GM19351 (cell line): Measurements from ENCODE around the gene HFE.
"Not testable (repeated sequence)": the region's sequence is repeated elsewhere in the genome, so short reads cannot be mapped to it uniquely, and the experiment has no call there.

Experiments used
- ATAC-seq: cut with Tn5 transposase; IDR thresholded peaks from one replicate; pipeline ENCODE4 v1.9.1; 2021; ENCODE audit warnings: mild to moderate bottlenecking, moderate library complexity; ENCODE audit not compliant: unreplicated experiment

Gene HFE

GRCh38 chr6:26058477-26059033 lies 28.7 kb upstream of the HFE start:
- not testable (repeated sequence) for ATAC-seq

- no peak for ATAC-seq
Measured at GRCh38 chr6:26059941-26060340, 27.3 kb upstream of the HFE start.

- ATAC-seq, result no peak
Measured at GRCh38 chr6:26064619-26065257, 22.5 kb upstream of the HFE start.

GRCh38 chr6:26065952-26066380 lies 21.3 kb upstream of the HFE start:
- ATAC-seq, result peak; percentile 82

GRCh38 chr6:26067367-26067766 lies 19.9 kb upstream of the HFE start:
- ATAC-seq, result no peak

GRCh38 chr6:26068036-26068435 lies 19.2 kb upstream of the HFE start:
- ATAC-seq, result no peak

- no peak for ATAC-seq
Measured at GRCh38 chr6:26071135-26071534, 16.1 kb upstream of the HFE start.

- ATAC-seq, result no peak
Measured at GRCh38 chr6:26075063-26075717, 12.0 kb upstream of the HFE start.

GRCh38 chr6:26078066-26078465 lies 9.2 kb upstream of the HFE start:
- ATAC-seq, result not testable (repeated sequence)

- ATAC-seq, result not testable (repeated sequence)
Measured at GRCh38 chr6:26081096-26081495, 6.1 kb upstream of the HFE start.

GRCh38 chr6:26086211-26086610 lies 1.0 kb upstream of the HFE start:
- ATAC-seq, result no peak

GRCh38 chr6:26088344-26088743 lies 1.1 kb downstream of the HFE start:
- no peak for ATAC-seq

- ATAC-seq, result no peak
Measured at GRCh38 chr6:26089272-26089671, 2.0 kb downstream of the HFE start.

- no peak for ATAC-seq
Measured at GRCh38 chr6:26092443-26092842, 5.2 kb downstream of the HFE start.

- ATAC-seq, result no peak
Measured at GRCh38 chr6:26094036-26094435, 6.8 kb downstream of the HFE start.

- ATAC-seq, result no peak
Measured at GRCh38 chr6:26097268-26097875, 10.1 kb downstream of the HFE start.

GRCh38 chr6:26103141-26103769 lies 16.0 kb downstream of the HFE start:
- ATAC-seq, result peak; percentile 73

- ATAC-seq, result peak; percentile 88
Measured at GRCh38 chr6:26103770-26104456, 16.7 kb downstream of the HFE start.

- ATAC-seq, result peak; percentile 10
Measured at GRCh38 chr6:26104457-26105108, 17.4 kb downstream of the HFE start.

- ATAC-seq, result no peak
Measured at GRCh38 chr6:26105109-26105730, 18.0 kb downstream of the HFE start.
